Activated CD8-positive, alpha-beta T cell treated with anti-CD3 and anti-CD28 coated beads for 36 hours (primary cell): ENCODE measurements around the gene GLIS2. TPM values are rescaled to one million over a fixed set of nuclear protein-coding genes. Genes with fewer than 3 reads are reported as not detected.

Experiments used
- ATAC-seq: fragments of 200-7000 bp; cut with Tn5 transposase; one replicate; pipeline ENCODE4 v1.10.0; 2021; ENCODE audit warnings: mild to moderate bottlenecking, moderate library complexity
- CTCF ChIA-PET: fragments of 350-600 bp; sonication (Branson Sonifier 250); formaldehyde crosslinking; loops from one replicate; lab custom pipeline; 2021; ENCODE audit warnings: antibody characterized with exemption; lab: Charles Lee
- POLR2A ChIA-PET: fragments of 350-600 bp; sonication (Branson Sonifier 250); formaldehyde crosslinking; loops from one replicate; lab custom pipeline; 2021; ENCODE audit warnings: antibody characterized with exemption; lab: Charles Lee
- DNase-seq: peaks from one replicate; pipeline ENCODE4 v3.0.0-alpha.2; 2020
- H3K27ac Mint-ChIP-seq: one replicate; pipeline ENCODE4 v1.8.0; 2021; ENCODE audit warnings: mild to moderate bottlenecking, mixed read lengths
- H3K27me3 Mint-ChIP-seq: one replicate; pipeline ENCODE4 v1.8.0; 2021; ENCODE audit warnings: mixed read lengths
- H3K36me3 Mint-ChIP-seq: one replicate; pipeline ENCODE4 v1.8.0; 2021; ENCODE audit warnings: low read depth, mixed read lengths
- H3K4me1 Mint-ChIP-seq: one replicate; pipeline ENCODE4 v1.8.0; 2021; ENCODE audit warnings: low read depth, mixed read lengths
- H3K4me3 Mint-ChIP-seq: one replicate; pipeline ENCODE4 v1.8.0; 2021; ENCODE audit warnings: mild to moderate bottlenecking, moderate library complexity, mixed read lengths
- H3K9me3 Mint-ChIP-seq: one replicate; pipeline ENCODE4 v1.8.0; 2021; ENCODE audit warnings: mixed read lengths
- CTCF ChIP-seq: fragments of 200-600 bp; IDR thresholded peaks from one replicate; pipeline ENCODE4 v1.8.0; 2022; ENCODE audit warnings: antibody characterized with exemption, mild to moderate bottlenecking
- intact Hi-C: fragments of 100-400 bp; cut with micrococcal nuclease; formaldehyde crosslinking; loops from one replicate; pipeline ENCODE4 v1.10.0; 2022
- total RNA-seq, 2 experiments: library from RNA; stranded (reverse); gene quantifications; one replicate each; pipeline ENCODE4 v1.2.3, GENCODE V29; 2021

The GLIS2 gene
- total RNA-seq, 2 experiments from 2014 or later, result 0.49 to 0.77 TPM

- no peaks in the 10 kb centered on the region for H3K27me3 Mint-ChIP-seq
- intact Hi-C loops, result no loop called here
- no peak for TF ChIP-seq CTCF
- no peaks in the 10 kb centered on the region for H3K9me3 Mint-ChIP-seq
- peaks cover 3% of the 10 kb centered on the region for H3K36me3 Mint-ChIP-seq
- no peak overlapping the region for H3K27ac Mint-ChIP-seq
- ATAC-seq, result no peak
- H3K4me1 Mint-ChIP-seq, result peaks cover 4% of the 10 kb centered on the region
- ChIA-PET POLR2A (interaction anchor here (0.8 to 1.0 kb wide), 2 partner anchors 25 to 47 kb away, joined by 3 to 4 read pairs; no protein-coding TSS in a partner anchor), CTCF (no interaction called here)
- H3K4me3 Mint-ChIP-seq, result no peak overlapping the region
- DNase-seq, result no peak
Observed at GRCh38 chr16:4378999-4379690, 63.3 kb downstream of the GLIS2 start.

- Mint-ChIP-seq H3K27me3 (no peaks in the 10 kb centered on the region), H3K27ac (no peak overlapping the region), H3K4me3 (no peak overlapping the region), H3K4me1 (peaks cover 2% of the 10 kb centered on the region), H3K9me3 (no peaks in the 10 kb centered on the region), H3K36me3 (peaks cover 3% of the 10 kb centered on the region)
- ChIA-PET POLR2A (no interaction called here), CTCF (no interaction called here)
- no peak for ATAC-seq
- intact Hi-C loops, result no loop called here
- no peak for DNase-seq
- TF ChIP-seq CTCF, result no peak
Observed at GRCh38 chr16:4380119-4381063, 64.5 kb downstream of the GLIS2 start.

GRCh38 chr16:4381072-4381934 is 65.4 kb downstream of the GLIS2 start:
- DNase-seq, result no peak
- ChIA-PET CTCF (interaction anchor here (1.1 kb wide), 1 partner anchor 21 kb away, joined by 4 read pairs; no protein-coding TSS in a partner anchor), POLR2A (interaction anchor here (1.0 kb wide), 1 partner anchor 15 kb away, joined by 3 read pairs; no protein-coding TSS in a partner anchor)
- H3K27me3 Mint-ChIP-seq, result no peaks in the 10 kb centered on the region
- TF ChIP-seq CTCF, result no peak
- peaks cover 3% of the 10 kb centered on the region for H3K36me3 Mint-ChIP-seq
- peaks cover 2% of the 10 kb centered on the region for H3K4me1 Mint-ChIP-seq
- H3K27ac Mint-ChIP-seq, result no peak overlapping the region
- H3K9me3 Mint-ChIP-seq, result no peaks in the 10 kb centered on the region
- intact Hi-C loops, result no loop called here
- H3K4me3 Mint-ChIP-seq, result no peak overlapping the region
- ATAC-seq, result no peak

- ChIA-PET CTCF (interaction anchor here (1.1 kb wide), 1 partner anchor 20 kb away, joined by 4 read pairs; no protein-coding TSS in a partner anchor), POLR2A (interaction anchor here (1.0 kb wide), 1 partner anchor 16 kb away, joined by 3 read pairs; no protein-coding TSS in a partner anchor)
- H3K4me1 Mint-ChIP-seq, result peaks cover 2% of the 10 kb centered on the region
- ATAC-seq, result no peak
- H3K27me3 Mint-ChIP-seq, result no peaks in the 10 kb centered on the region
- no peak overlapping the region for H3K4me3 Mint-ChIP-seq
- peaks cover 3% of the 10 kb centered on the region for H3K36me3 Mint-ChIP-seq
- no peaks in the 10 kb centered on the region for H3K9me3 Mint-ChIP-seq
- no peak for DNase-seq
- TF ChIP-seq CTCF, result no peak
- intact Hi-C loops, result no loop called here
- no peak overlapping the region for H3K27ac Mint-ChIP-seq
Observed at GRCh38 chr16:4381935-4382794, 66.3 kb downstream of the GLIS2 start.
